Retinal pigment epithelial cell (primary cell): ENCODE measurements around the gene VSTM2L.
"Not testable (repeated sequence)": the region's sequence is repeated elsewhere in the genome, so short reads cannot be mapped to it uniquely, and the experiment has no call there.

Source experiments
- DNase-seq: peaks from one replicate; pipeline ENCODE4 v3.0.0-alpha.2; 2010; ENCODE audit warnings: low read depth
- H3K4me3 ChIP-seq: 2 replicates; pipeline ENCODE4 v1.5.1; 2011; ENCODE audit warnings: mild to moderate bottlenecking, low read length, control low read depth, moderate library complexity
- TF ChIP-seq, protein P1 (sequence below): conservative IDR thresholded peaks from 2 replicates; pipeline ENCODE4 v1.5.1; 2011; ENCODE audit warnings: low read depth, low read length, control low read depth, inconsistent platforms

VSTM2L gene, protein sequence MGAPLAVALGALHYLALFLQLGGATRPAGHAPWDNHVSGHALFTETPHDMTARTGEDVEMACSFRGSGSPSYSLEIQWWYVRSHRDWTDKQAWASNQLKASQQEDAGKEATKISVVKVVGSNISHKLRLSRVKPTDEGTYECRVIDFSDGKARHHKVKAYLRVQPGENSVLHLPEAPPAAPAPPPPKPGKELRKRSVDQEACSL

DNA sequence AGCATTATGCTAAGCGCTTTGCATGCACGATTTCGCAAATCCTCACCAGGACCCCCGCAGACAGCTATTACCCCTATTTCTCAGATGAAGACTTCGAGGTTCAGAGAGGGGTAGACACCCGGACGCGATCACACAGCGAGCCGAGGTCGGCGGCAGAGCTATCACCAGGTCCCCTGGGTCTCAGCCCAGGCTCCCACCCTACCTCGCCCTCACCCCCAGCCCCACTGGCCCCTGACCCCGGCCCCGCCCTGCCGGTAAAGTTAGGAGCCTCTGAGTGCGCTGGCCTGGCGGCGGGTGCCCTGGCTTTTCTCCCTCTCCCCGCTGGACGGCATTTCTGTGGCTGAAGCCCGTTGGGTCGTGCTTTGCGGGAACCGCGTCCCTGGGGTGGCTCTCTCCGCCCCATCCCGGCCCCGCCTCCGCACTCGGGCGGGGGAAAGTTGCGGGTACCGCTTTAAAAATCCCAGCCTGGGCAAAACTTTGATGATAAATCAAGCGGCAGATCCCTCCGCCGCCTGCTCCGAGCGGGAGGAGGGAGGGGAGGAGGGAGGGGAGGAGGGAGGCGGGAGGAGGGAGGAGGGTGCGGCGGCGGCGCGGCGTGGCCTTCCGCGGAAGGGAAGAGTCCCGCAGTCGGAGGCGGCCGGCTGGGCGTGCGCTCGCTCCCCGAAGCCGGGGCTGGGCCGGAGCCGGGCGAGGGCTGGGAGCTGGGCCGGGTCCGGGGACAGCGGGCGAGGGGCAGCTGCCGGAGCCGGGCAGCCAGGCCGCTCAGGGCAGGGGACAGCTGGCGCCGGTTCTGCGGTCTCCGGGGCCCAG lies at the start of gene VSTM2L:
Gene VSTM2L (plus strand): TSS at position 624 of the 810 bp plus-strand sequence. CDS start 224 bp downstream, outside the sequence.
- no peak for DNase-seq
- H3K4me3 ChIP-seq: peak within 1 kb of the TSS; percentile 44
- TF ChIP-seq, protein P1, sequence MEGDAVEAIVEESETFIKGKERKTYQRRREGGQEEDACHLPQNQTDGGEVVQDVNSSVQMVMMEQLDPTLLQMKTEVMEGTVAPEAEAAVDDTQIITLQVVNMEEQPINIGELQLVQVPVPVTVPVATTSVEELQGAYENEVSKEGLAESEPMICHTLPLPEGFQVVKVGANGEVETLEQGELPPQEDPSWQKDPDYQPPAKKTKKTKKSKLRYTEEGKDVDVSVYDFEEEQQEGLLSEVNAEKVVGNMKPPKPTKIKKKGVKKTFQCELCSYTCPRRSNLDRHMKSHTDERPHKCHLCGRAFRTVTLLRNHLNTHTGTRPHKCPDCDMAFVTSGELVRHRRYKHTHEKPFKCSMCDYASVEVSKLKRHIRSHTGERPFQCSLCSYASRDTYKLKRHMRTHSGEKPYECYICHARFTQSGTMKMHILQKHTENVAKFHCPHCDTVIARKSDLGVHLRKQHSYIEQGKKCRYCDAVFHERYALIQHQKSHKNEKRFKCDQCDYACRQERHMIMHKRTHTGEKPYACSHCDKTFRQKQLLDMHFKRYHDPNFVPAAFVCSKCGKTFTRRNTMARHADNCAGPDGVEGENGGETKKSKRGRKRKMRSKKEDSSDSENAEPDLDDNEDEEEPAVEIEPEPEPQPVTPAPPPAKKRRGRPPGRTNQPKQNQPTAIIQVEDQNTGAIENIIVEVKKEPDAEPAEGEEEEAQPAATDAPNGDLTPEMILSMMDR: no peak

GRCh38 chr20:37853823-37854375 lies 49.0 kb upstream of the VSTM2L start:
- DNase-seq: no peak
- no peak overlapping the region for H3K4me3 ChIP-seq
- TF ChIP-seq, protein P1: no peak

GRCh38 chr20:37856034-37856433 lies 46.9 kb upstream of the VSTM2L start:
- not testable (repeated sequence) for DNase-seq, H3K4me3 ChIP-seq

- H3K4me3 ChIP-seq: no peak overlapping the region
- peak; percentile 88 for DNase-seq
- TF ChIP-seq, protein P1: no peak
These were observed 45.8 kb upstream of the VSTM2L start for GRCh38 chr20:37856932-37857660.

DNA sequence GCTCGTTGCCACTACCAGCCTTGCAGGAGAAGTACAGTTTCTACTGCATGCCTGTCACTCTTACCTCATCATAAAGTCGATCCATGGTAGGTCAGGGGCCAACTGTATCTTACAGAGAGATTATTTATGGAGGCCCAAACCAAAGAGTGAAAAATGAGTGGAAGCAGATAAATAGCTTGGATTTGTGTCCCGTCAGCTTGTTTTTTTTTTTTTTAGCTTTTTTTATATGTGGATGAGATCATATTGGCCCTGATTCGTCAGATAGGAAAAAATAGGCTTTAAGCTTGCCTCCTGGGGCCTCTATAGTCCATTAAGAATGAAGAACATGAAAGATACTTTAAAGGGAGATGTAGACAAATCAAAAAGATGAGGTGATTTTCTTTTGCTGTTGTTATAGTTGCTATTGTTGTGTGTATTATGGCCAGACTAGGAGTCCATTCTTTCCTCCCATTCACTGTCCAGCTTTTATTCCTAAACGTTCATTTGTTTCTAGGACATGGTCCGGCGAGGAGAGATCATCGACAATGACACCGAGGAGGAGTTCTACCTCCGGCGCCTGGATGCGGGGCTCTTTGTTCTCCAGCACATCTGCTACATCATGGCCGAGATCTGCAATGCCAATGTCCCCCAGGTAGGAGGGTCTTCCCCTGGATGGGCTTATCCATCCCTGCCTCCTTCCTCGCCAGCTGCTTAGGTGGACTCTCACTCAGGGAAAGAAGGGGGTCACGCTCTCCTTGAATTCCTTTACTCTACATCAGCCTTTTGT lies 43.3 kb upstream of the VSTM2L start:
- no peak for DNase-seq
- TF ChIP-seq, protein P1: no peak
- H3K4me3 ChIP-seq: no peak overlapping the region

- H3K4me3 ChIP-seq: no peak overlapping the region
- TF ChIP-seq, protein P1: no peak
- no peak for DNase-seq
These were observed 39.6 kb upstream of the VSTM2L start for GRCh38 chr20:37863289-37863688.
